Smooth muscle cell (in vitro differentiated cells): ENCODE measurements around the gene PPP1R13B. TPM values are rescaled to one million over a fixed set of nuclear protein-coding genes. Genes with fewer than 3 reads are reported as not detected.

Source experiments
- DNase-seq: peaks from one replicate; lab custom pipeline; 2025; ENCODE audit not compliant: unreplicated experiment; lab: John Stamatoyannopoulos, UW
- H2AFZ ChIP-seq: fragments of 200-600 bp; sonication (generic); 2 replicates; pipeline ENCODE4 v1.6.0; 2016; ENCODE audit warnings: antibody characterized with exemption, low read depth, mild to moderate bottlenecking
- H3F3A ChIP-seq: fragments of 200-600 bp; sonication (generic); 2 replicates; pipeline ENCODE4 v1.6.0; 2017; ENCODE audit warnings: antibody characterized with exemption, low read depth
- H3K27ac ChIP-seq: fragments of 200-600 bp; sonication (generic); 2 replicates; pipeline ENCODE4 v1.5.1; 2016; ENCODE audit warnings: low read depth, mild to moderate bottlenecking
- H3K27me3 ChIP-seq: fragments of 200-600 bp; sonication (generic); 2 replicates; pipeline ENCODE4 v1.6.1; 2016; ENCODE audit warnings: low read depth, mild to moderate bottlenecking
- H3K36me3 ChIP-seq: fragments of 200-600 bp; sonication (generic); 2 replicates; pipeline ENCODE4 v1.5.1; 2016; ENCODE audit warnings: low read depth
- H3K4me1 ChIP-seq: fragments of 200-600 bp; sonication (generic); 2 replicates; pipeline ENCODE4 v1.5.1; 2016; ENCODE audit warnings: low read depth
- H3K4me2 ChIP-seq: fragments of 200-600 bp; sonication (generic); 2 replicates; pipeline ENCODE4 v1.6.0; 2016; ENCODE audit warnings: mild to moderate bottlenecking
- H3K4me3 ChIP-seq: fragments of 200-600 bp; sonication (generic); 2 replicates; pipeline ENCODE4 v1.5.1; 2016; ENCODE audit warnings: mild to moderate bottlenecking
- H3K79me2 ChIP-seq: fragments of 200-600 bp; sonication (generic); 2 replicates; pipeline ENCODE4 v1.6.0; 2016; ENCODE audit warnings: low read depth, mild to moderate bottlenecking
- H3K9ac ChIP-seq: fragments of 200-600 bp; sonication (generic); 2 replicates; pipeline ENCODE4 v1.6.0; 2016; ENCODE audit warnings: low read depth
- H3K9me3 ChIP-seq: fragments of 200-600 bp; sonication (generic); replicated peaks from 2 replicates; pipeline ENCODE4 v1.5.1; 2016; ENCODE audit warnings: low read depth
- H4K20me1 ChIP-seq: fragments of 200-600 bp; sonication (generic); 2 replicates; pipeline ENCODE4 v1.6.0; 2016; ENCODE audit warnings: low read depth
- CTCF ChIP-seq: fragments of 200-600 bp; sonication (generic); IDR thresholded peaks from 2 replicates; pipeline ENCODE4 v1.5.1; 2017; ENCODE audit warnings: borderline replicate concordance, mild to moderate bottlenecking, antibody characterized with exemption; ENCODE audit not compliant: insufficient read depth, poor library complexity, severe bottlenecking
- WGBS: methylation state at CpG from one replicate; pipeline ENCODE4 v1.1.7; 2016; ENCODE audit warnings: low lambda C conversion rate; 5-methylcytosine and 5-hydroxymethylcytosine counted together
- polyA plus RNA-seq: library from polyadenylated mRNA; unstranded; fragments of >200 nt; fragmentation: Nextera tagmentation; extraction: Ambion mirVana; gene quantifications from 2 replicates; pipeline ENCODE4 v1.2.1, GENCODE V29; 2016
- total RNA-seq: library from RNA; depleted of rRNA; stranded (reverse); fragments of >200 nt; gene quantifications from 2 replicates; pipeline ENCODE4 v1.2.3, GENCODE V29; 2014

PPP1R13B gene
- total and polyA plus RNA-seq, 2 experiments from 2014 or later, result 2.3 to 4.3 TPM

DNA sequence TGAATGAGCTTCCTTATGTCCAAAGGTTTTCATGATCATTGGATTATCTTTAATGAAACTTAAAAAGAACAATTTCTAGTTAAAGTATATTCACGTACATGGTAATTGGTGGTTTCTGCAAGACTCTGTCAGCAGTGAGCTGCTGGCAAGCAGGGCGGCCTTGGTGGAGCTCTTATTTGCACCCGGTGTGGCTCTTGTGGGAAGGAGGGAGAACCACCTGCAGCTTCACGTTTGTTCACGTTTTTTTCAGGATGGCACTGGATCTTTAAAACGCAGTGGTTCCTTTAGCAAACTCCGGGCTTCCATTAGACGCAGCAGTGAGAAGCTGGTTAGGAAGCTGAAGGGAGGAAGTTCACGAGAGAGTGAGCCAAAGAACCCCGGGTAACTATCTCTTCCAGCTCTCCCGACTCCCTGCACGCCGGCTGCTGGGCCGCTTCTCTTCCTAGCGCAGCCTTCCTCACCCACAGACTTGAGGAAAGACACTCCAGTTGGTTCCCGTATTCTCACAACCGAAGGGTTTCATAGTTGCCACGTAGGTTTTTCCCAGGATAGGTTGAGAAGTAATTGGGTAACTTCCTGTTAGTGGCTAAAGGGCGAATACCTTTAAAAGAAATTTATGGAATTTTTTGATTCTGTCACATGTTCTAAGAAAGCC, 160.4 kb downstream of the PPP1R13B start:
- DNase-seq, result no peak
- Histone ChIP-seq H3K4me2 (no peak overlapping the region), H2AFZ (no peak overlapping the region), H3K9ac (no peak overlapping the region), H3K4me3 (no peak overlapping the region), H3K36me3 (peaks cover 11% of the 10 kb centered on the region), H3F3A (no peaks in the 10 kb centered on the region), H3K27ac (peak overlapping the region; percentile 38), H3K4me1 (no peaks in the 10 kb centered on the region), H3K27me3 (no peaks in the 10 kb centered on the region), H3K79me2 (peaks cover 38% of the 10 kb centered on the region), H3K9me3 (no peaks in the 10 kb centered on the region), H4K20me1 (peaks cover 98% of the 10 kb centered on the region)
- WGBS, result 95% methylated on average over 19 of the region's 19 CpGs
- no peak for TF ChIP-seq CTCF

DNA sequence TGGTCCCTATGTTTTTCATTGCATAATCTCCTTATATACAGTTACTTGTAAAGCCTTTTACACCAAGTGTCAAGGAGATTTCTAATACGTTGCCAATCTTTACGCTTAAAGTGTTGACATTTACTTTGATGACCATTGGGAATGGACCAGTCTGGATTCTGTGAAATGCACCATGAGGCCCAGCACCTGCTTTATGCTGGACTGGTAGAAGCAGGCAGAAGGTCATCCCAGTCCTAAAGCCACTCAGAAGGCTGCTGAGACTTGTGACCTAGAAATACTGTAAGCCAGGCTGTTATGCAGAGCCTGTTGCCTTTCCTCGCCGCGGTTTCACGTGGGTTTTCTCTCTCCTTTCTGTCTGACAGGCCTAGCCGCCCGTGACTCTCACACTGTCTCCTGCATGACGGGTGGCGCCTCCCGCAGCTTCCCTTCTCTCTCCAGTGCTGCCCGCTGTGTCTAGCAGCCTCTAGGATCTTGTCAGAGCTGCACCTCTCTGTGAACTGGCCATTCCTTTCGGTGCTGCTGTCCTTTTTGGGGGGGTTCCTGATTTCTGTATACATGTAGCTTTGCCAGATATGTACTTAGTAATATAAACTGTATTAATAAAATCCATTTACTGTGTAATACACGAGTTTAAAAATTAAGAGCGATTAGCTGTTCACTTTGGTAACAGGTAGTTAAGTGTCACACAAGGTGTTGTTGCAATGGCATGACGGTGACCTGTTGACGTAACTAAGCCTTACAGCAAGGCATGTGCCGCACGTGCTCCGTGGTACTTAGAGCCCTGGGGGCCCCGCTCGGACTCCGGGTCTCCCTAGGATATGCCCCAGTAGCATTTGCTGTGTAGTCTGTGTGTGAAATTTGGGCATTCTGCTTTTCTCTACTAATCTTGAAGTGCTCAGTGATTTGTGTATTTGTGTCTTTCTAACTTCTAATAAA, 161.8 kb downstream of the PPP1R13B start:
- Histone ChIP-seq H3K36me3 (peaks cover 23% of the 10 kb centered on the region), H3K4me2 (no peak overlapping the region), H3K9me3 (no peaks in the 10 kb centered on the region), H2AFZ (no peak overlapping the region), H3F3A (peaks cover 2% of the 10 kb centered on the region), H3K27ac (no peak overlapping the region), H3K4me3 (no peak overlapping the region), H3K9ac (no peak overlapping the region), H3K27me3 (no peaks in the 10 kb centered on the region), H4K20me1 (peaks cover 98% of the 10 kb centered on the region), H3K79me2 (peaks cover 33% of the 10 kb centered on the region), H3K4me1 (no peaks in the 10 kb centered on the region)
- 96% methylated on average over 23 of the region's 23 CpGs for WGBS
- no peak for TF ChIP-seq CTCF
- DNase-seq, result no peak

- 97% methylated on average over 15 of the region's 15 CpGs for WGBS
- peaks cover 98% of the 10 kb centered on the region for H4K20me1 ChIP-seq
- H3K4me1 ChIP-seq, result no peaks in the 10 kb centered on the region
- H3K9ac ChIP-seq, result no peak overlapping the region
- no peak overlapping the region for H2AFZ ChIP-seq
- H3K9me3 ChIP-seq, result no peaks in the 10 kb centered on the region
- H3K79me2 ChIP-seq, result peaks cover 28% of the 10 kb centered on the region
- no peaks in the 10 kb centered on the region for H3K27me3 ChIP-seq
- DNase-seq, result no peak
- H3K27ac ChIP-seq, result no peak overlapping the region
- peaks cover 23% of the 10 kb centered on the region for H3K36me3 ChIP-seq
- no peak overlapping the region for H3K4me2 ChIP-seq
- TF ChIP-seq CTCF, result no peak
- H3K4me3 ChIP-seq, result no peak overlapping the region
- H3F3A ChIP-seq, result peaks cover 3% of the 10 kb centered on the region
Measured at GRCh38 chr14:103684871-103685270, 162.5 kb downstream of the PPP1R13B start.
